Stimulated activated naive CD4-positive, alpha-beta T cell treated with Interleukin-2 at 50 U/mL for 16 hours (primary cell): ENCODE data around the gene ANK3.

Source experiments
- DNase-seq: peaks from one replicate; lab custom pipeline; 2025; lab: John Stamatoyannopoulos, UW

The ANK3 gene

GRCh38 chr10:59977486-59977885 lies 412.2 kb downstream of the ANK3 start:
- DNase-seq = no peak

GRCh38 chr10:59976909-59977308 lies 412.8 kb downstream of the ANK3 start:
- DNase-seq = no peak
